ENCODE measurements around the gene KAT6B.

- TF ChIP-seq EZH2phosphoT487 (IDR thresholded peaks at IDR 0.05; ENCODE audit: insufficient read depth, low read depth) (no peak), EZH2 (IDR thresholded peaks at IDR 0.05; ENCODE audit: insufficient read depth, poor library complexity, severe bottlenecking) (no peak)
Observed at GRCh38 chr10:75010373-75010772, 184.0 kb downstream of the KAT6B start.
